Measurements from ENCODE around the gene TTC7B.
"Not testable (repeated sequence)": the region's sequence is repeated elsewhere in the genome, so short reads cannot be mapped to it uniquely, and the experiment has no call there.

TTC7B gene

GRCh38 chr14:90815822-90816662 is at the start of gene TTC7B:
TSS of gene TTC7B (minus strand) at chr14:90816430. CDS start at chr14:90816295, 135 bp downstream.
- DNase-seq, result peak; percentile 29

DNA sequence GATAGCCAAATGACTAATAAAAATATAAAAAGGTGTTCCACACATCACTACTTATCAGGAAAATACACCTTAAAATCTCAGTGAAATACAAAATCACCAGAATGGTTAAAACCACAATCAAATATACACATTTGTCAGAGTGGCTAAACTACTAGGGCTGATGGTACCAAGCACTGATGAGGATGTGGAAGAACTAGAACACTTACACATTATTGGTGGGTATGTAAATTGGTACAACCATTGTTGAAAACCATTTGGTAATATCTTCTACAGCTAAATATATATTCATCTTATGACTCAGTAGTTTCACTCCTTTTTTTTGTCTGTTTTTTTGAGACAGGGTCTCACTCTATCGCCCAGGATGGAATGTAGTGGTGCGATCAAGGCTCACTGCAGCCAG is 48.5 kb upstream of the TTC7B start:
- DNase-seq, result no peak

GRCh38 chr14:90858511-90858910 is 42.3 kb upstream of the TTC7B start:
- DNase-seq, result no peak

GRCh38 chr14:90857866-90858265 is 41.6 kb upstream of the TTC7B start:
- no peak for DNase-seq

- DNase-seq, result not testable (repeated sequence)
Observed at GRCh38 chr14:90856115-90856514, 39.9 kb upstream of the TTC7B start.

DNA sequence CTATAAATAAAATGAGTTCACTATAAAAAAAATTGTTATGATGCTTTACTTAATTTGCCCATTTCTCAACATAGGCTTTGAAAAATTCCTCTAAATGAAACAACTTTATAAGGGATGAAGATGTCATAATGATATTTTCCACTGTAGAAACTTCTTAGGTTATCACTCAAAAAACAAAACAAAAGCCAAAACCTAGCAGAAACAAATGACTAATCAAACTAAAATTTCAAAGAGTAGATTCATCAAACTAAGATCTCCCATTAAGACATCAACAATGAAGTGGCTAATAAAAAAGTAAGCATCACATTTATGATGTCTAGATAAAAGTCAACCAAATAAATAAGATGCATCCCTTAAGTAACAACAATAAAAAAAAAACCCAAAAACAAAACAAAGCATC is 36.9 kb upstream of the TTC7B start:
- no peak for DNase-seq

DNA sequence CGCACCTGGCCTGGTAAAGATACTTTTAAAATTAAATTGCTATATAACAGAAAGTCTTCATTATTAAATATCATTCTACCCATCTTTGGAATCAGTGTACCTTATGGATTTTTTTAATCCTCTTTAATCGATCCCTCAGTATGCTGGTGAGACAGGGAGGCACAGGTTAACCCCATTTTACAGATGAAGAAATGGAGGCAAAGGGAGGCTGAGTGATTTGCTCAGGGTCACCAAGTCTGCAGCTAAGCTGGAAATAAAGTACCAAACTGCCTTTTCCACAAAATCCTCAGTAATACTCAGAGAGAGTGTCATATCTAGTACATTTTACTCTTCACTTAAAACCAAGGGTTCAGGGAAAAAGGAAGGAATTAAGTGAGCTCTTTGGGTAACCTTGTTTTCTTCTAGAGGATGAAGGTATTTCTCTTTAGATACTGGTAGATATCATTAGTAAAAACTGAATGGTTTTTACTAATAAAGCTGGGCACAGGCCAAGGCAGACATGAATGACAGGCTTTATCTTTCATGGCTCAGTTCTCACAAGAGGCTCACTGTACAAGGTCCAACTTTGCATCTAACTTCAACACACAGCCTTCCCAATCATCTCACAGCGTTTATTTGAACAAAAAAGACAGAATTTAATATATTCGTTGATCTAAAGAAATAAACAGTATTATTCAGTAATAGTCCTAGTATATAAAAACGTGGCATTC is 35.3 kb upstream of the TTC7B start:
- no peak for DNase-seq

DNA sequence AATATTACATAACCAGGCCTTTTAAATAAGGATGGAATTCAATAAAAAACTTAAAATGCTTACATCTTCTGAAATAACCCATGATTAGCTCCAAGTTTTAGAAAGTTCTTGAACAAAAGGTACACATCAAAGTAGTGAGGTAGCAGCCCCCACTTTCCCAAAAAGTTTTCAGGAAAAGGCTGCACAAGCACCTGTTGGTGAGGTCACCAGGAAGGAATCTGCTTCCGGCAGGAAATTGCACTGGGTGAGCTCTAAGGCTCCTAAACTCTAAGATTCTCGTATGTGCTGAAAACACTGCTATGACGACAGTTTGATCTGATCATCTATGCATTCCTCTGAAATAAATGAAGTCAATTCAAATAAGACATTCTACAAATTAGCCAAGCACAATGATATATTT is 34.3 kb upstream of the TTC7B start:
- DNase-seq, result no peak

GRCh38 chr14:90849787-90850444 is 33.7 kb upstream of the TTC7B start:
- no peak for DNase-seq

DNA sequence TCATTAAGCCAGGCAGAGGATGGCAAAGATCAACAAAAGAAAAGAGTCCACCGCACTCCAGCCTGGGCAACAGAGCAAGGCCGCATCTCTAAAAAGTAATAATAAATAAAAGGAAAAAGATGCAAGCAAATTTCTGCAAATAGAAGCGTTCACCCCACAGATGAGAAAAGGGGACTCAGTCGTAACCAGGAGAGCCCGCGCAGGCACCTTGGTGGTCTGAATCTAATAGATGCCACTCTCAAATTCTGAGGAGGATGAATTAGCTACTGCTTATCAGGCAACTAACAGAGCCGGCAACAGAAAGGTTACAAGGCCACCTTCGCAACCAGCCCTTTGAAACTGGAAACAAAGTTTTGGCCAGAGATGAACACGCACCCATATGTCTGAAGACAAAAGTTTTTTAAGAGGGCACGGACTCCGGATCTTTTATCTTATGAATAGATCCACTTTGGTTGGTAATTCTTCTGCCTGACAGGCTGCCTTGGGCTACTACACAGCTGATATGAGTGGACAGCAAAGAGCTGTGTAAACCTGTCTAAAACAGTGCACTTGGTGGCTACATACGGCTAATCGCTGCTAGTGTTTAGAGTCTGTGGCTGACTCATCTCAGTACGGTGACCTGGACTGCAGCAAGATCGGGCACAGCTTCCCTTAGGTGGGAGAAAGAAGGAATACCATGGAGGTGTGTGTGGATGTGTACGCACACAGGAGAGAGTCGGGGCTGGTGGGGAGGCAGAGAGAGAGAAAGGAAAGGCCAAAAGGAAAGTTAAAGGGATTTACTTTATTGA is 32.9 kb upstream of the TTC7B start:
- DNase-seq, result no peak

- no peak for DNase-seq
Observed at GRCh38 chr14:90846511-90846910, 30.3 kb upstream of the TTC7B start.

DNA sequence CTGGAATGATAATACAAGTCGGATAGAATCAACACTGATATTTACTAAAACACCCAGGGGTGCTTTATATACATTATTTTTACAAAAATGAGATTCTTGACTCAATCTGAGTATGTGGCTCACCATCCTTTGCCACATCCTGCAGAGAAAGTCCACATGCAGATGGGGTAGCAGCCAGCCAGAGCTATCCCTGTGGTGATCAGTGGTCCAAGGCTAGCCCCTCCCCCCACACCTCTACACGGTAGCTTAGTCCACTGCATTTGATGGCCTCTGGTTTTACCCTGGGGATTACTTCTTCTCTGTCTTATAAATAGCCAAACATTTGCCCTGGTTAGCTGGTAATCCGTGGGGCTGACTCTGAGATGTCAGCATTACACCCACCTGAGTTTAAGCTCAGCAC is 28.1 kb upstream of the TTC7B start:
- no peak for DNase-seq

- DNase-seq, result no peak
Observed at GRCh38 chr14:90842726-90843125, 26.5 kb upstream of the TTC7B start.

- DNase-seq, result not testable (repeated sequence)
Observed at GRCh38 chr14:90840667-90841066, 24.4 kb upstream of the TTC7B start.

- DNase-seq, result no peak
Observed at GRCh38 chr14:90839889-90840266, 23.6 kb upstream of the TTC7B start.

DNA sequence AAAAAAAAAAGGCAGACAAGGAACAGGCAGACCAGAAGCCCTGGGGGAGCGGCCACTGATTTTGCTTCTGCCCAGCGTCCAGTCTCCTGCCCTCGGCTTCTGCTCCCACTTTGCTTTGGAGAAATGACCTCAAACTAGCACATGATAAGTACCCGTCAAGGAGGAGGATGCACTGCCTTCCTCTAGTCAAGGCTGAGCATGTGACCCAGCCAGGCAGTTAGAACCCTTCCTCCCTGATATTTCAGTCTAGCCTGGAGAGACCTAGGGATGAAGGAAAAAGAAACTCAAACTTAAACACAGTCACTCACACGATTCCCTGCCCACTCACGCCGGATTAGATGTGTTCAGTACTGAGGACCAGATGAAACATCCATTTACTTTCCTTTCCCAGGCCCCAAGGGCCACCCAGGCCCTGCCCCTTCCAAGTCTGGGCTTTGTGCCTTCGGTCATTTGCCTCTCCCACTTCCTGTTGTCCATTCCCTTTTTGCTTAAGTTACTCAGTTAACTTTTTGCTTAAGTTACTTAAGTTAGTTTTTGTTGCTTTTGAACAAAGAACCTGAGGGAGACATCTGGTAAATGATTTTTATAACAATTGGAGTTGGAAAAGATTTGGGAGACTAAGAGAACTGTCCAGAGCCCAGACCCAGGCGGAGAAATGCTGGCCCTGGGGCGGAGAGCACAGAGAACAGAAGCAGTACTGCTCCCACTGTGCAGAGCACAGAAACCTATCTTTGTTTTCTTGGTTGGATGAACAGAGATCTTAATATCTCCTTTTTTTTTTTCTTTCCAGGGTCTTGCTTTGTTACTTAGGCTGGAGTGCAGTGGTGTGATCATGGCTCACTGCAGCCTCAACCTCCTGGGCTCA is 23.0 kb upstream of the TTC7B start:
- no peak for DNase-seq

- not testable (repeated sequence) for DNase-seq
Observed at GRCh38 chr14:90838531-90838930, 22.3 kb upstream of the TTC7B start.

DNA sequence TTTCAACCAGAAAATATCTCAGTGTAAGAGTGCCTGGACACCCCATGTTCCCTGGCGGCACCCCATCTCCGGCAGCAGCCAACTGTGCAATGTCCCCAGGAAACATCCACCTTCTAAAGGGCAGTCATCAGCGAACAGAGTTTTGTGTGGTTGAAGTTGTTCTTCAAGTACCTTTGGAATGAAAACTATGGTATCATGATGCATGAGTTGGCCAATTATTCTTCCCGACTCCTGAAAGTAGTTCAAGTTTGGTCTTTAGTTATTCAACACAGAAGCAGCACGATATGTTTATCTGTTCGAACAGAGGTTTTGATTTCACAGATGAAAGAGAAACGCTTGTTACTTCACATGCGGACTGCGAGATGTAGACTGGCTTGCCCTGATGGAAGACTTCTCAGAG is 21.1 kb upstream of the TTC7B start:
- DNase-seq, result no peak

DNA sequence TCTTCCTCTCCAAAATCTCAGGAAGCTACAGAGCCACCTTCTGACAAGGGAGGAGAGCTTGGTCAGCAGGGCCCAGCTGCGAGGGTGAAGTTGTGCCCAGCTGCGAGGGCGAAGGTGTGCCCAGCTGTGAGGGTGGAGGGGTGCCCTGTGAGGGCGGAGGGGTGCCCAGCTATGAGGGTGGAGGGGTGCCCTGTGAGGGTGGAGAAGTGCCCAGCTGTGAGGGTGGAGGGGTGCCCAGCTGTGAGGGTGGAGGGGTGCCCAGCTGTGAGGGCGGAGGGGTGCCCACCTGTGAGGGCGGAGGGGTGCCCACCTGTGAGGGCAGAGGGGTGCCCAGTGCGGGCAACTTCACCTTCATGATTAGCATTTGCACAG is 20.4 kb upstream of the TTC7B start:
- DNase-seq, result no peak

DNA sequence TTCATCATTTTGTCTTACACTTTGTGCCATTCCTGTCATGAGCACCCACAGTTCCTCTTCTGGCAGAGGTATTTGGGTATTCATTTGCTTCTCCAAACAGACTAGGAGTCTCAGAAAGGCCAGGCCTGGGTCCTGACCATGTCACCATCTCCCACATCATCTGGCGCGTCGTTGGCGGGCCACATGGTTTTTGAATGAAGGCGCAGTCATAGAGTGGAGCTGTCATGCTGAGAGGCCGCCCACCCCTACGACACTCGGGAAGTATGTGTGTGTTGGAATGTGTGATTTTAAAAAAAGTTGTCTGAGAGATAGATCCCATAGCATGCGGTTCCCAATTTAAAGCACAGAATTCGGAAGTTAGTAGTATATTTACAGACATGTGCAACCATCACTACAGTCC is 15.6 kb upstream of the TTC7B start:
- DNase-seq, result no peak

GRCh38 chr14:90830931-90831701 is 14.9 kb upstream of the TTC7B start:
- DNase-seq, result no peak
